MM.1S (cell line): ENCODE measurements around the gene RNF11.

Source experiments
- DNase-seq: peaks from one replicate; pipeline ENCODE4 v3.0.0-alpha.2; 2015
- H2AFZ ChIP-seq: fragments of 300-600 bp; sonication (generic); 2 replicates; pipeline ENCODE4 v1.6.0; 2016; ENCODE audit warnings: antibody characterized with exemption, low read length
- H3F3A ChIP-seq: fragments of 300-600 bp; sonication (generic); 2 replicates; pipeline ENCODE4 v1.6.1; 2016; ENCODE audit warnings: mild to moderate bottlenecking, antibody characterized with exemption, low read length, moderate library complexity, mixed read lengths; ENCODE audit not compliant: insufficient read depth
- H3K27ac ChIP-seq: fragments of 300-600 bp; sonication (generic); 2 replicates; pipeline ENCODE4 v1.5.1; 2016; ENCODE audit warnings: mild to moderate bottlenecking, low read length
- H3K27me3 ChIP-seq: fragments of 300-600 bp; sonication (generic); replicated peaks from 2 replicates; pipeline ENCODE4 v1.6.0; 2016; ENCODE audit warnings: low read length; ENCODE audit not compliant: insufficient read depth
- H3K36me3 ChIP-seq: fragments of 300-600 bp; sonication (generic); replicated peaks from 2 replicates; pipeline ENCODE4 v1.6.1; 2016; ENCODE audit warnings: mild to moderate bottlenecking, low read length, mixed read lengths; ENCODE audit not compliant: insufficient read depth
- H3K4me1 ChIP-seq: fragments of 300-600 bp; sonication (generic); 2 replicates; pipeline ENCODE4 v1.6.1; 2016; ENCODE audit warnings: low read length, mixed read lengths
- H3K4me2 ChIP-seq: fragments of 300-600 bp; sonication (generic); 2 replicates; pipeline ENCODE4 v1.6.0; 2016; ENCODE audit warnings: low read depth, low read length
- H3K4me3 ChIP-seq: fragments of 300-600 bp; sonication (generic); 2 replicates; pipeline ENCODE4 v1.5.1; 2016; ENCODE audit warnings: low read length, mixed read lengths
- H3K79me2 ChIP-seq: fragments of 300-600 bp; sonication (generic); 2 replicates; pipeline ENCODE4 v1.6.1; 2016; ENCODE audit warnings: mixed run types, low read length, mixed read lengths
- H3K9ac ChIP-seq: fragments of 300-600 bp; sonication (generic); 2 replicates; pipeline ENCODE4 v1.6.1; 2016; ENCODE audit warnings: low read length, mixed read lengths
- H3K9me2 ChIP-seq: fragments of 300-600 bp; sonication (generic); replicated peaks from 2 replicates; pipeline ENCODE4 v1.6.1; 2016; ENCODE audit warnings: mild to moderate bottlenecking, low read length, mixed read lengths; ENCODE audit not compliant: insufficient read depth
- H3K9me3 ChIP-seq: fragments of 300-600 bp; sonication (generic); replicated peaks from 2 replicates; pipeline ENCODE4 v1.6.1; 2016; ENCODE audit warnings: mild to moderate bottlenecking, low read length, mixed read lengths; ENCODE audit not compliant: insufficient read depth
- H4K20me1 ChIP-seq: fragments of 300-600 bp; sonication (generic); 2 replicates; pipeline ENCODE4 v1.6.1; 2016; ENCODE audit warnings: mild to moderate bottlenecking, low read length, moderate library complexity, mixed read lengths; ENCODE audit not compliant: insufficient read depth
- EZH2 ChIP-seq: fragments of 300-600 bp; sonication (generic); optimal IDR thresholded peaks from 2 replicates; pipeline ENCODE3; 2017; ENCODE audit warnings: low read depth, mild to moderate bottlenecking, antibody characterized with exemption, low read length, mixed read lengths
- EZH2phosphoT487 ChIP-seq: fragments of 300-600 bp; sonication (generic); IDR thresholded peaks from 2 replicates; pipeline ENCODE4 v1.6.1; 2018; ENCODE audit warnings: antibody characterized with exemption, low read length
- TF ChIP-seq, protein P1 (sequence below): fragments of 300-600 bp; sonication (generic); IDR thresholded peaks from 2 replicates; pipeline ENCODE4 v1.5.1; 2016; ENCODE audit warnings: antibody characterized with exemption, low read length, mixed read lengths

RNF11 gene

DNA sequence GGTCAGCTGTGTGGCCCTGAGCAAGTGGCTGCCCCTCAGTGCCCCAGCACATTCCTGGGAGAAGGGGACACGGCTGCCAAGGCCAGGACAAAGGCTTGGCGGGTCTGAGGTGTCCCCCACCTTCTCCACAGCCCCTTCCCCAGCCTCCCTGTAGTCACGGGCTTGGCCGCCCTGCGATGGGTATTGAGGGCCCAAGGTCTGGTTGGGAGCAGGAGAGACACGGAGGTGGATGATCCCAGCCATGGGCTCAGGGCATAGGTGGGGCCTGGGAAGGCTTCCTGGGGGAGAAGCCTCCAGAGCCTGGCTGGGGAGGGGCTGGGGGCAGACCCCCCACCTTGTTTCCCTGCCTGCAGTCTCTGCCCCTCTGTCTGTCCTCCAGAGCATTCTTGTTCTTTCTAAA, 67.2 kb downstream of the RNF11 start:
- Histone ChIP-seq H3K27me3 (no peaks in the 10 kb centered on the region), H3K79me2 (no peaks in the 10 kb centered on the region), H3K4me3 (no peak overlapping the region), H3K27ac (no peak overlapping the region), H2AFZ (no peak overlapping the region), H4K20me1 (no peaks in the 10 kb centered on the region), H3K4me2 (no peak overlapping the region), H3K36me3 (no peaks in the 10 kb centered on the region), H3K9me2 (no peaks in the 10 kb centered on the region), H3F3A (no peaks in the 10 kb centered on the region), H3K9ac (no peak overlapping the region), H3K4me1 (no peaks in the 10 kb centered on the region), H3K9me3 (no peaks in the 10 kb centered on the region)
- DNase-seq: no peak
- TF ChIP-seq, protein P1, sequence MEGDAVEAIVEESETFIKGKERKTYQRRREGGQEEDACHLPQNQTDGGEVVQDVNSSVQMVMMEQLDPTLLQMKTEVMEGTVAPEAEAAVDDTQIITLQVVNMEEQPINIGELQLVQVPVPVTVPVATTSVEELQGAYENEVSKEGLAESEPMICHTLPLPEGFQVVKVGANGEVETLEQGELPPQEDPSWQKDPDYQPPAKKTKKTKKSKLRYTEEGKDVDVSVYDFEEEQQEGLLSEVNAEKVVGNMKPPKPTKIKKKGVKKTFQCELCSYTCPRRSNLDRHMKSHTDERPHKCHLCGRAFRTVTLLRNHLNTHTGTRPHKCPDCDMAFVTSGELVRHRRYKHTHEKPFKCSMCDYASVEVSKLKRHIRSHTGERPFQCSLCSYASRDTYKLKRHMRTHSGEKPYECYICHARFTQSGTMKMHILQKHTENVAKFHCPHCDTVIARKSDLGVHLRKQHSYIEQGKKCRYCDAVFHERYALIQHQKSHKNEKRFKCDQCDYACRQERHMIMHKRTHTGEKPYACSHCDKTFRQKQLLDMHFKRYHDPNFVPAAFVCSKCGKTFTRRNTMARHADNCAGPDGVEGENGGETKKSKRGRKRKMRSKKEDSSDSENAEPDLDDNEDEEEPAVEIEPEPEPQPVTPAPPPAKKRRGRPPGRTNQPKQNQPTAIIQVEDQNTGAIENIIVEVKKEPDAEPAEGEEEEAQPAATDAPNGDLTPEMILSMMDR: no peak
- TF ChIP-seq EZH2 (no peak), EZH2phosphoT487 (no peak)

DNA sequence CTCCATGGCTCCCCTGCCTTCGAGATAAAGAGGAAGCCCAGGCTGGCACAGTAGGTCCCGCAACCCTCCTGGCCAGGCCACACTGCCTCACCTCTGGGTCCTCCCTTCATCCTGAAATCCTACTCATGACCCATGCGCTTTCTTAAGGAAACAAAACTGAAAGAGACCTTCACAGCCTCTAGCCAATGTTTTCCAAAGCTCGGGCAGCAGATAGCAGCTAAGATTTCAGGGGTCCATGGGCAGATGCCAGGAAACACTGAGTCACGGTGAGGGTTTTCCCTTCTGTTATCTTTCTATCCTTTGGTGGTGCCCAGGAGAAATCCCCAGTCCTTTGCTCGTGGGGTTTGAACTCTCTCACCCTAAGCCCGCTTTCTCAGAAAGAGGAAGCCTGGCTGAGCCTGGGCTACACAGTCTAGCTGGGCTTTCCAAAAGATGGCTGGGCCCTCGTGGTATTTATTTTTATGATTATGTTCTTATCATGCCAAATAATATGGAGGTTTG, 67.7 kb downstream of the RNF11 start:
- Histone ChIP-seq H3F3A (no peaks in the 10 kb centered on the region), H2AFZ (no peak overlapping the region), H3K27ac (no peak overlapping the region), H3K9me2 (no peaks in the 10 kb centered on the region), H3K4me2 (no peak overlapping the region), H3K36me3 (no peaks in the 10 kb centered on the region), H3K4me3 (no peak overlapping the region), H3K9ac (no peak overlapping the region), H4K20me1 (no peaks in the 10 kb centered on the region), H3K4me1 (no peaks in the 10 kb centered on the region), H3K27me3 (no peaks in the 10 kb centered on the region), H3K79me2 (no peaks in the 10 kb centered on the region), H3K9me3 (no peaks in the 10 kb centered on the region)
- DNase-seq: no peak
- TF ChIP-seq, protein P1: no peak
- TF ChIP-seq EZH2 (no peak), EZH2phosphoT487 (no peak)

DNA sequence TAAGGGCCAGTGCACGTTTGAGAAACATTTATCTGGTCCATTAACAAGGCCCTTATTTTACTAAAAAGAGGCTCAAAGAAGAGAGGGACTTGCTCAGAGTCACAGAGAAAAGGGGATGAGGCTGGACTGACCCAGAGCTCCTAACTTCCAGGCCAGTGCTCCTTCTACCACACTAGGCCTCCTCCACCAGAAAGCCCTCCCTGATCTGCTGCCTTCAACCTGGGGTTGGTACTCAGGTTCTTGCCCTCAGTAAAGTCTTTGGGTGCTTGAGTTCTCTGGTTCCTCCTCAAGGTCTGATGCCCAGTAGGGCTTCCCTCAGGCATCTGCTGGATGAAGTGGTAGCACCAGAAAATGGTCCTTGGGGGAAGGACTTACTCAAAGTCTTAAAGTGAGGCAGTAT, 68.3 kb downstream of the RNF11 start:
- no peaks in the 10 kb centered on the region for H3K9me3 ChIP-seq
- no peaks in the 10 kb centered on the region for H3F3A ChIP-seq
- H2AFZ ChIP-seq: no peak overlapping the region
- H3K36me3 ChIP-seq: no peaks in the 10 kb centered on the region
- H3K4me2 ChIP-seq: no peak overlapping the region
- H3K27me3 ChIP-seq: no peaks in the 10 kb centered on the region
- no peak for DNase-seq
- no peaks in the 10 kb centered on the region for H4K20me1 ChIP-seq
- no peak overlapping the region for H3K27ac ChIP-seq
- no peak overlapping the region for H3K9ac ChIP-seq
- H3K4me1 ChIP-seq: no peaks in the 10 kb centered on the region
- H3K9me2 ChIP-seq: no peaks in the 10 kb centered on the region
- H3K4me3 ChIP-seq: no peak overlapping the region
- no peaks in the 10 kb centered on the region for H3K79me2 ChIP-seq
- TF ChIP-seq EZH2: no peak
- TF ChIP-seq EZH2phosphoT487: no peak
- TF ChIP-seq, protein P1: no peak
